Measurements from ENCODE around the gene TRPC5OS. TPM values are rescaled to one million over a fixed set of nuclear protein-coding genes. Genes with fewer than 3 reads are reported as not detected.

The TRPC5OS gene
- not detected in 2 replicates for total RNA-seq (2014; rRNA removed; shearing (Covaris generic))

DNA sequence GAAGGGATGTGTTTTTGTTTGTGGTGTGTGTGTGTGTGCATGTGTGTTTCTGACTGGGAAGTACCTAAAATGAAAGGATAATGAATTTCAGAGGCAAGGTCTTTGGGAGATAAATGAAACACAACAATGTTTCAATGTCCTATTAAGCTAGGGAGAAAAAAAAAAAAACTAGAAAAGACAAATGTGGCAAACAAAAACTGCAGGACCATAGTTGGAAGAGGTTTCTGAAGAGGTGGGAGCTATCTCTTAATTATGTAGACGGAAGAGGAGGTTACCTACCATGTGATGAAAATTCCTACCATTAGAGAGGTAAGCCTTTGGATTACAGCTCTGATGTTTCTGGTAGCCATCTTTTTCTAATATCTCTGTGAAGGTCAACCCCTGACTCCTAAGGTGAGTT is at the start of gene TRPC5OS:
Gene TRPC5OS (plus strand): TSS at position 301 of the 400 bp plus-strand sequence. CDS start 25,669 bp downstream, outside the sequence.
- DNase-seq (ENCODE audit: low read depth): no peak

DNA sequence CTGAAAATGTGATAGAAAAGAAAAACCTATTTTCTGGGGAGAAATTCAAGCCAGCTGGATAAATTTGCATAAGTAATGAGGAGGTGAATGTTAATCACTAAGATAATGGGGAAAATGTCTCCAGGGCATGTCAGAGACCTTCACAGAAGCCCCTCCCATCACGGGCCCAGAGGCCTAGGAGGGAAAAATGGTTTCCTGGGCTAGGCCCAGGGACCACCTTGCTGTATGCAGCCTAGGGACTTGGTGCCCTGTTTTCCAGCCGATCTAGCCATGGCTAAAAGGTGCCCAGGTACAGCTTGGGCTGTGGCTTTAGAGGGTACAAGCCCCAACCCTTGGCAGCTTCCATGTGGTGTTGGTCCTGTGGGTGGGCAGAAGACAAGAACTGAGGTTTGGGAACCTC is 46.6 kb upstream of the TRPC5OS start:
- no peak for DNase-seq (ENCODE audit: low read depth)

DNA sequence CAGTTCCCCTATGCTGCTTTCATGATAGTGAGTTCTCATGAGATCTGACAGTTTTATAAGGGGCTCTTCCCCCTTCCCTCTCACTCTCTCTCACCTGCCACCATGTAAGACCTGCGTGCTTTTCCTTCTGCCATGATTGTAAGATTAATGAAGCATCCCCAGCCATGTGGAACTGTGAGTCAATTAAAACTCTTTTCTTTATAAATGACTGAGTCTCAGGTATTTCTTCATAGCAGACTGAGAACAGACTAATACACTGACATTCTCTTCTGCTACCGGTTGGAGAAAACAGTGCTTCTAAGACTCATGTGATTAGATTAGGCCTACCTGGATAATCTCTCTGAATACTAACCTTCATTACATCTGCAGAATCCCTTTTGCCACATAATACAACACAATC is 45.4 kb upstream of the TRPC5OS start:
- DNase-seq (ENCODE audit: low read depth): no peak

DNA sequence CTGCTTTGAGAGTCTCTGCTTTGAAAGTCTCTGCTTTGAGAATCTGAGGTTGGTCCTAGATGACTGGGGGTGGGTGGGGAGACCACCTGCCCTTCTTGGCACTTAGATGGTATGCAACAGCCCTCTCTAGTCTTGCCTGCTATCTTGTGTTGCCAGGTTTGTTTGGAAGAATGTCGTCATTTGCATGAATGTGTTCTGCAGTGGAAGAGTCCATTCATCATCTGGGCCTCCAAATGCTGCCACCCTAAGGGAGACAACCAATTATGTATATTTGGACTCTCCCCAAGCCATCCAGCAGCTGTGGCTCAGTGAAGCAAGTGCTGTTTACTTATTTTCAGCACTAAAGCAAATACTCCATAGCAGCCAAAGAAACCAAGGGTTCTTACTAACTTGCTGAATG is 44.6 kb upstream of the TRPC5OS start:
- DNase-seq (ENCODE audit: low read depth): no peak

DNA sequence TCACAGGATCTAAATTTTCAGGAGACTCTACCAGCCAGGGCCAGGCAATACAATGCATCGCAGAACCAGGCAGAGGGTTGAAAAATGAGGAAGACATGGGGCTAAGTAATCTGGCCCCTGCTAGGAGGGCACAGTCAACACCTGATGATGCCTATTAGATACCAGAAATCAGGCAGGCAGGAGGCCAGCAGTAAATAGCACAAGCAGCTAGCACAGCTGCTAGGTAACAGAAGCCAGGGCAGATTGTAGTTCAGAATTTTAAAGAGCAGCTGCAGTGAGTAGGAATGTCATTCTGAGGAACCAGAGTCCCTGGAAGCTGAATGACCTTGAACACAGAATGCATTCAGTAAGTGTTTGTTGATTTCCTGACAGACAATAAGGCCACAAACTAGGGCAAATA is 38.8 kb upstream of the TRPC5OS start:
- no peak for DNase-seq (ENCODE audit: low read depth)

DNA sequence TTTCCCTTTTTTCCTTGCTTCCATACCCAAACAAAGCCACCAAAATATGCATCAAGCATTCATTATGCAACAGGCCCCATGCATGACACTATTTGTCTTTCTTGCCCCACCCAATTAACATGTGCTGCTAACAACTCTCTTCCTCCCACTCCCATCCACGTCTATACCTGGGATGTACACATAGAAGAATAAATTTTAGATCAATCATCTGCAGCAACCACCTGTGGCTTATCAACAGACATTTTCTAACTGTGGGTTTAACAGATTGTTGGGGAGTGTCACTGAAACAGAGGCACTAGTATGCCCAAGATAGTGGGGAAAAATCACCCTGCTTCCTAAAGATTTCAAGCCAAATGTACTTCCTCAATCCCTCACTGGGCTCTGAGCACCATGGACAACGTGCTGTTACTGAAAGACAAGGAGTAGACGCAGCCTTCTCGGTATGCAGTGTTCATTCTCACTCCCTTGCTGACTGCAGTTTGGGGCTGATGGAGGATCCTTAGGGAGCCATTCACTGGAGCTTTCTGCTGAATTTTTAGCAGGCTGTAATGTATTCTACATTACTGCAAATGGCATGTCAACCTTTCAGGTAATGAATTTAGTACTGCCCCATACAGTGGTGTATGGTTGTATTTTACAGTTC is 28.4 kb upstream of the TRPC5OS start:
- no peak for DNase-seq (ENCODE audit: low read depth)

DNA sequence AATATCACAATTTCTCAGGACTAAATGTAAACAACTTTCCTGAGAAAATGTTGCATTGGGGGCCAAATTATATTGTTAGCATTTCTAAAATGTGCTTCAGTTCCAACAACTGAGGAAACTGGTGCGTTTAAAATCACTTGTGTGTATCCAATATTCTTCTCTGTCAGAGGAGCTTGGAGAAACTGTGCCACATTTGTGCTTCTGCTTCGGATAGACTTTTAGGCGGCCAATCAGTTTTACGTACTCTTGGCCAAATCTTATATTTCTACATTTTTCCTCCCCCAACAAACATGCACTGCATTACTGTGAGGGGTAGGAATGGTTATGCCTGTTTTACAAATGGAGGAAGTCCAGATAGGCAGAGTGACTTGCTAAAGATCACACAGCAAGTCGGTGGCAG is 27.4 kb upstream of the TRPC5OS start:
- no peak for DNase-seq (ENCODE audit: low read depth)

DNA sequence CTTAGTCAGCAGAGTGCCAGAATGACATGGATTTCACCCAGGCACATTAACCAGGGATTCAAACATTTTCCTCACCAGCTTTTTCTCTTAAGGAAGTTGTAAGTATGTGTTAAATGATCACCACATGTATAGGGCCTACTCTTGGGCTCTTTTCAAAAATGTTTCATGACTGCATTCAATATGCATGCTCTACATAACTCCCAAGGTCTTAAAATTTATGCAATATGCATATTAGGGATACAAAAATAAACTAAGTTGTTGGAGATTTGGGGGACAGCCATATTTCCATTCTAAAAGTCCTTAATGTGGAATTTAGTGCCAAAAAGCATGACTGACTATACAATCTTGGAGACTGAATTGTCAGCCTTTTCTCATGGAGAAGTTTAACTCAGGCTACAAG is 25.0 kb upstream of the TRPC5OS start:
- no peak for DNase-seq (ENCODE audit: low read depth)

DNA sequence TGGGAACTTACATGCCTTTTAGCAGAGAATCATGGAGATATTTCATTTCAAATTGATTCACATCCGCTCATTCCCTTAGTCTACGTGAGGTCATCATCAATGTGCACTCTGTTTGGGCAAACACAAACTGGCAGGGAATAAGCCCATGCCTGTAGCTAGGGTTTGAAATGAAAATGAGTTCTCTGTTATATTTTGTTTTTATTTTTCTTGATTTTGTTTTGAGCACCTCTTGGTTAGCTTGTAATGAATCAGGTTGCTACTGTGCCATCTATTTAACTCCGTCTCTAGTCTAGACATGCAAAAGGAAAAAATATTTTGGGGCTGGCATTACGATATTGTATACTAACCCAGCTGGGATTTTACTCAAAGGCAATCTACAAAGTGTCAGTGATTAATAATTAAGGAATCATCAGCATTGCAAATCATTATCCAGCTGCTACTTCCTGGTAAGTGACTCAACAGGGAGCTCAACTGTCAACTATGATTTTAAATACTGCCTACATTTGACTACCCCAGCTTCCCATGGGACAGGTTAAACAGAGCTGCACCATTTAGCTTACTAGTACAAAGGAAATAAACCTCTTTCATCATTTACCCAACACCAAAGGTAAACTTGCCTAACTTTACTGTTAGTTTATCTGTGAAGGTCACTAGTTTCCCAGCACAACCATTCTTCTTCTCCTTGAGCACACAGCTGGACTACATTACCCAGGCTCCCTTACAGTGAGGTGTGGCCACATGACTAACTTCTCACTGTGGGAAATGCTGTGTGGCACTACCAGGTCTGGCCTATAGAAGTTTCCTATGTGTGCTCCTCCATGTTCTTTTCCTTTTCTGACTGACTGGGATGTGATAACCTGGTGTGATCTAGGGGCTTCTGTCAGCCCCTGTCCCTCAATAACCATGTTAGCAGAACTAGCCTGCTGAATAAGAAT is 21.2 kb upstream of the TRPC5OS start:
- DNase-seq (ENCODE audit: low read depth): no peak

DNA sequence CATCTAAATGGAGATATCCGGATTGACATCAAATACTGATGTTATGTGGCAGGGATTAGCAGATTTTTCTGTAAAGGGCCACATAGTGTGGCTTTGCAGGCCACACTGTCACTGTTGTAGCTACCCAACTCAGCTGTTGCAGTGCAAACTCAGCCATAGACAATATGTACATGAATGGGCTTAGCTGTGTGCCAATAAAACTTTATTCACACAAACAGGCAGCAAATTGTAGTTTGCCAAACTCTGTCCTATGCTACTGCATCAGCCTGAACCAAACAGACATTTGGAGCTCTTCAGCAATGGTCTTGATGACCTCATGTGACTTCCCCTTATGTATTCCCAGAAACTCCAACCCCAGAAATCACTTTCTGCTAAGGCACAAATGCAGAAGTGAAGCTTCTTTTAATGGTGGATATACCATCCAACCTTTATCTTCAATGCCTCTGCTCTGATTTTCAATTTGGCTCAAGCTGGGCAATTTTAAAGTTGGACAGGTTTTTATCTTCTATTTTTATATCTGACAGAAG is 18.4 kb upstream of the TRPC5OS start:
- DNase-seq (ENCODE audit: low read depth): no peak

DNA sequence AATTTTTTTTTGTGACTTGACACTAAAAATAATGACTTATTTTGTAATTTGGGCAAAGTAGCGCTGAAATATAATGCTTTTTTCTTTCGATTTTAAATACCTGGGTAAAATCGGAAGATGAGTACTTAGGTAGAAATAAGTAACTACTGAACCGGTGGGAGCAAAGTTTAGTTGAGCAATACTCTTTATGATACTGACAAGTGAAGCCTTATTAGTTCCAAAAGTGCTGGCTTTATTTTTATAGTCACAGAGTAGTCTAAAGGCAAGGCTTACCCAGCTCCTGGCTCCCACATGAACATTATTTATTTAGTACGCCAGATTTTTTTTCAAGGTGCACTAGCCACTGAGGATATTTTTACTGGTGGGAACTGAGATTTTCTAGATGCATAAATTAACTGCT is 14.4 kb upstream of the TRPC5OS start:
- DNase-seq (ENCODE audit: low read depth): no peak

DNA sequence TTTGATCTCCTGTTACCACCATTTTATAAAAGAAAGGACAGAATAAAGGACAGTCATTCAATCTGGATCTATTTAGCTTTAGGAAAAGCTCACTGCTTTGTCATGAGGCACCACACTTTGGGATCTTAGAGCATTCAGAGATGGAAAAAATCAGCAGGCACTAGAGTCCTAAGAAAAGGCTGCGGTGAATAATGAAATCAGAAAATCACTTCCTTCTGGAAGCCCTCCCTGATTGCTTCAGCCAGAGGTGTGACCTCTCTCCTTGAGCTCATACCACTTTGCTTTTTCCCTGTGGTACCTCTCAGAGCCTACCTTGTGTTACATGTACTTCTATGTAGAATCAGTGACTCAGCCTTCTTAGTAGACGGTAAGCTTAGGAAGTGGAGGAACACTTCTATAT is 8.7 kb upstream of the TRPC5OS start:
- no peak for DNase-seq (ENCODE audit: low read depth)

DNA sequence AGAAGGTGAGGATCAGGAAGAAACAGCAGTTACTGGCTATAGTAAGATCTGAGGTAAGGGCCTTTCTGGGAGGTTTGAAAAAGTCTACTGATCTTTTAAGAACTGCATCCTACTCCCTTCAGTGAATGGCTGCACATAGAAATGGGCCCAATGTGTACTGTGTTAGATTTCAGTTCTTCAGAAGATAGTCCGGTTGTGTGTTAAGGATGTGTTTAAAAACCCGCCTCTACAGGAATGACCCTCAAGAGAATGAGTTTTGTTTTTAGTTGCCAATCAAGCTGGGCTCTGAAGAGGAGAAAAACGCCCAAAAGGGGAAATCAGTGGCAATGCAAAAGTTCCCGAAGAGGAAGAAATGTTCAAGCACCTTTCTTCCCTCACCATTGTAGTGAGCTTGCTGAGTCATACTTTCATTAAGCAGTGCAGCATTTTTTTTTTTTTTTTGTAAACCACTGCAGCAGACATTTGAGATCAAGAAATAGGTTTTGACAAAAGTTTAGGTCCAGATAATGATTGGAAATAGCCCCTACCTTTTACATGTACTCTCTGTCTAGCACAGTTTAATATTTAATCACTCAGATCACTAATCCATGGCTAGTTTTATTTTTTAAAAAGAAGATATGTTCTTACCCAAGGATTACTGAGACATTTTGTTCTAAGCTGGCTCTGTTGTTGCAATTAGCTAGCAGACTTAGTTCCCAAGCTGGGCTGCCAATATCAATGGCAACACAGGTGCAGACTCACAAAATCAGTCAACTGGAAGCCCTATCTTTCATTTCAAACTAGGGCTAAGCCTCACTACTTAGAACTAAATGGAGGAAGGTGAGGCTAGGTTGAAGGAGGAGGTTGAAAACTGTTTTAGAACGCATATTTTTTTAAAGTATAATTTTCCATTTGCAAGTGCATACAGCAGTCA is 7.0 kb upstream of the TRPC5OS start:
- DNase-seq (ENCODE audit: low read depth): no peak

DNA sequence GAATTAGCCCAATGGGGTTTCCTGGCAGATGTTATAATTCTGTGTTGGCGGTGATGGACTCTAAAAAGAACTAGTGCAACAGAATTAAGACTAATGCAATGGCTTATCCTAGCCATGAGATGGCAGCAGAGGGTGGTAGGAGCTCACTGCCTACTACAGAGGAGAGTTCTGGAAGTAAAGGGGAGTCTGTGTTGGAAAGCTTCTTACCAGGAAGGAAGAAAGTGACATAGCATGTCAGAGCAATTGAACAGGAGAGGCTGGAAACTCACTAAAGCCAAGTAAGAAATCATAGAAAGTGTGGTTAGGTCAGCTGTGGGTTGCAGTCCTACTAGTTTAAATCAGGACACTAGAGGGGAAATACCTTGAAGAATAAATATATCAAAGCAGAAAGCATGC is 6.3 kb upstream of the TRPC5OS start:
- peak; percentile 19 for DNase-seq (ENCODE audit: low read depth)

DNA sequence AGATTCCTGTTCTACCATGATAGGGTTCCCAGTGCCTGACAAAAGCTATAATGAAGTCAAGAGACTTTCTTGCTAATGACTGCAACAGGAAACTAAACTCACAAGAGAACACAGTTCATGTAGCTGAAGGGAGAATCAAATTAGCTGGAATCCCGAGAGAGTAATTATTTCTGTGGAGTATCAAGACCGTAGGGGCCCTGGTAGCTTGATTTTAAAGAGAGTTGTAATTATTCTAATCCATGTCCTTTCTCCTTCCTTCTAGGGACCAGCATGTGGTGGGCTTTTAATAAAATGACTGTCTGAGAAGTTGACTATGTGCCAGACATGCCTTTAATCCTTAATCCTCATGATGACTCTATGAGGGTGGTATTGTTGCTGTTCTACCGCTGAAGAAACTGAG is 1.7 kb upstream of the TRPC5OS start:
- no peak for DNase-seq (ENCODE audit: low read depth)

DNA sequence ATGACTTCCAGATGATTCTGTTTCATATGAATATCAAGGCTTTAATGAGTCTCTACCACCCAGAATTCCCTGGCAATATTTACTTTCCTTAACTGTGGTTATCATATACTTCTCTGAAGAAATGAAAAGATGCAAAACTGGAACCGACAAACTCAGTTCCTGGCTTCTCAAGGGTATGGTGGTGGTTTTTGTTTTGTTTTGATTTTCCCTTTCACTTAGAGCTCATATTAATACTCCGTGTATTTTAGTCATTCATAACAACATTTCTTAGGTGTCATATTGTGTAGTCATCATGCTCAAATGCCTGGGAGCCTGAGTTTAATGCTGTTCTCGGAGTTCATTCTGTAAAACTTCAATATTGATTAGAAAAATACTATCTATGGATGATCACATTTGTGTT is 665 bp downstream of the TRPC5OS start:
- DNase-seq (ENCODE audit: low read depth): no peak

DNA sequence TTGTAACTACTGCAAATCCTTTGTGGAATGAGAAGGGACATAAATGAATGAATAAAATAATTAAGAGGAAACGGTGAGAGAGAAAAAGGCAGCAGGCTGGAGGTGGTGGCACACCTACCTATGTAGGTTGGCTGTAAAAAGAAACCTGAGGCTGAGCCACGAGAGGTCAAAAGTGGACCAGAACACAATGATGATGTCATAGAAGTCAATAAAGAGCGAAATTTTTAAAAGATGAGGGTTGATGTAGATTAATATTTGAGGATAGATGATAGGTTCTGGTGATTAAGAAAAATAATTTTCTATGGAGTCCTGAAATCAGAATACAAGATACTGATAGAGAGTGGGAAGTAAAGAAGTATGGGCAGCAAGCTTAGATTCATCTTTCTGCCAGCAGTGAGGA is 1.7 kb downstream of the TRPC5OS start:
- no peak for DNase-seq (ENCODE audit: low read depth)

DNA sequence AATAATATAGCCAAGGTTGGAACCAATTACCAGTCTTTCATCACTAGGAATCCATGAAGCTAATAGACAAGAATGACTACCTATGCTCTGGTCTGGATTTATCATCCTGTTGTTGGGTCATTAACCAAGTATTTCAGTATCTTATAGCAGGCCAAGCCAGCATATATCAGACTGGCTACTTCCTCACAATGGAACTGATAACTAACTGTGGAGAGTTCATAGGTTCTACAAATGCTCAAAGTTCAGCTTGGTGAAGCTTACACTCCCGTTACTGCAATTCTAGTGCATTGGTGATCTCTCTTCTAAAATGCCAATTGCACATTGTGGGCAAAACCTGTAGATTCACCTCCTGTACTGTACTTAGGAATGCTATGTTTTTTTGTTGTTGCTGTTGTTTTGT is 4.8 kb downstream of the TRPC5OS start:
- DNase-seq (ENCODE audit: low read depth): no peak

DNA sequence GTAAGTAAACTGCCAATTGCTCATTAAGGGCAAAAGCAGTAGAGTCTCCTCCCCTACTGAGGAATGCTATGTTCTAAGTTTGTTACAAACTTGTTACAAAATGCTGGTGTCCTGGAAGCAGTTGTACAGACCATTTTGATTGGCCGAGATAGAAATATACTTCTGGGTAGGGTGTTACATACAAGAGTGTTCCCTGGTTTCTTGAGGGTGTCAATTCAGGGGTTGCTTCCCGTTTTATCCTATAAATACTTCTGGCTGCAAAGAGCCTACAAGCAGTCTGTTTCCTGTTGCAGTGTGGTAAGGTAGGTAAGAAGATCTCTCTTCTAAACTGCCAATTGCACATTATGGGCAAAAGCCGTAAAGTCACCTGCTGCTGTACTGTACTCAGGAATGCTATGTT is 5.7 kb downstream of the TRPC5OS start:
- DNase-seq (ENCODE audit: low read depth): no peak

DNA sequence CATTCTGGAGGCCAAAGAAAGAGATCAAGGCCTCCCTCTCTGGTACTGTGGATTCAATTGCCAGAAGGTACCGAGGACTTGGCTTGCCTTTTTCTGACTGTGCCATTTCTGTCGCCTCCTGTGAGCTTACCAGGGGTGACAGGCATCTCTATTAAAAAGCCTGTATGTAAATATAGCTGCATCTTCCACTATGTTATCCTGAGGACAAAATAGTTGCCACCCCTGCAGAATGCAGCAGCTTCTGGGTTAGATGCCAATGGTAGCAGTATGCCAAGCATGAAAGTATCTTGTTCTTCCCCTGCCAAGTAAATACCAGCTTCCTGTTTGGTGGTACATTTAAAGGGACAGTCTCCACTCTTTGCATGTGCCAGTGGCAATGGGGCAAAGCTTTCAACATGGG is 10.7 kb downstream of the TRPC5OS start:
- no peak for DNase-seq (ENCODE audit: low read depth)

DNA sequence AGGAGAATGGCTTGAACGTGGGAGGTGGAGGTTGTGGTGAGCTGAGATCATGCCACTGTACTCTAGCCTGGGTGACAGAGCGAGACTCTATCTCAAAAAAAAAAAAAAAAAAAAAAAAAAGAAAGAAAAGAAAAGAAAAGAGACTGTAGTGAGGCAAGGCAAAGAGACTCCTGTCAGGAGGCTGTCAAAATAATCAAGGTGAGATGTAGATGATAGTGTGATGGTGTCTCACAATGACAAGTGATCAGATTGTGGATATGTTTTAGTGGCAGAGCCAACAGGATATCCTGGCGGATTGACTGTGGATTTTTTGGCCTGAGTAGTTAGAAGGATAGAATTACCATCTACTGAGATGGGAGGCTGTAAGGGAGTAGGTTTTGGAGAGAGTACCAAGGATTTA is 12.6 kb downstream of the TRPC5OS start:
- no peak for DNase-seq (ENCODE audit: low read depth)

DNA sequence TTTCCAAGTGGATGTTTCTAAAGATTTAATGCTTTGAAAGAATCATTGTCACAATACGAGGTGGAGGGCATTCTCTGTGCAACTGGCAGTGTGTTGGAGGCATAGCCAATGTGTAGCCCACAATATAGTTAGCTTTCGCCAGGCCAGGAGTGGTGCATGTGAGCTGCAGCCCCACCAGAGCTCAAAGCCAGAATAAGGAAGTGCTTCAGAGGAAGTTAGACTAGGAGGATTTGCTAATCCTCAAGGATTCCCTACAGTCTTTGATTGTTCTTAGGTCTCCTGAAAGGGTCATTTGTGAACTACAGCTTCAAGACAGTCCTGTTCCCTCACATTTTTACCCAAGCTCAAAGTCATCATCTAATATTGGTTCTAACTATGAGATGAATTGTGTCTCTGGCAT is 16.4 kb downstream of the TRPC5OS start:
- no peak for DNase-seq (ENCODE audit: low read depth)
